SK-N-SH (cell line): Measurements from ENCODE around the gene EED.
"Not testable (repeated sequence)": the region's sequence is repeated elsewhere in the genome, so short reads cannot be mapped to it uniquely, and the experiment has no call there.

Source experiments
- EZH2phosphoT487 ChIP-seq: fragments of 200-600 bp; sonication (generic); IDR thresholded peaks from 2 replicates; pipeline ENCODE4 v1.6.1; 2017; ENCODE audit warnings: low read depth, mixed run types, mild to moderate bottlenecking, antibody characterized with exemption, moderate library complexity, borderline replicate concordance
- FOXJ3 ChIP-seq: sonication (generic); formaldehyde crosslinking; IDR thresholded peaks from 2 replicates; pipeline ENCODE4 v1.5.1; 2020; ENCODE audit warnings: mild to moderate bottlenecking, missing genetic modification reagents
- JUND ChIP-seq: IDR thresholded peaks from 2 replicates; pipeline ENCODE4 v1.4.0; 2012
- MAX ChIP-seq: IDR thresholded peaks from 2 replicates; pipeline ENCODE4 v1.4.0; 2012; ENCODE audit warnings: low read depth
- NRF1 ChIP-seq: IDR thresholded peaks from 2 replicates; pipeline ENCODE4 v1.6.1; 2012; ENCODE audit warnings: low read depth, mild to moderate bottlenecking, low read length
- POLR2AphosphoS5 ChIP-seq: IDR thresholded peaks from 2 replicates; pipeline ENCODE4 v1.6.1; 2012; ENCODE audit warnings: low read depth, low read length
- RAD21 ChIP-seq: IDR thresholded peaks from 2 replicates; pipeline ENCODE4 v1.6.1; 2012; ENCODE audit warnings: mild to moderate bottlenecking, low read length
- RCOR1 ChIP-seq: fragments of 150-350 bp; IDR thresholded peaks from 2 replicates; pipeline ENCODE4 v1.6.1; 2017; ENCODE audit warnings: antibody characterized with exemption, low read length
- REST ChIP-seq: IDR thresholded peaks from 2 replicates; pipeline ENCODE4 v1.6.1; 2012; ENCODE audit warnings: mild to moderate bottlenecking, low read depth, low read length, moderate library complexity
- RFX5 ChIP-seq: IDR thresholded peaks from 2 replicates; pipeline ENCODE4 v1.6.1; 2012; ENCODE audit warnings: mild to moderate bottlenecking, improper control_type of control experiment, low read length
- TAF1 ChIP-seq: IDR thresholded peaks from 2 replicates; pipeline ENCODE4 v1.6.1; 2012; ENCODE audit warnings: low read depth, mild to moderate bottlenecking, low read length, moderate library complexity, borderline replicate concordance
- YY1 ChIP-seq: IDR thresholded peaks from 2 replicates; pipeline ENCODE4 v1.4.0; 2012; ENCODE audit warnings: low read depth, mild to moderate bottlenecking
- TF ChIP-seq, protein P1 (sequence below): fragments of 200-600 bp; sonication (generic); IDR thresholded peaks from 2 replicates; pipeline ENCODE4 v1.6.1; 2017; ENCODE audit warnings: antibody characterized with exemption, mild to moderate bottlenecking, moderate library complexity

DNA sequence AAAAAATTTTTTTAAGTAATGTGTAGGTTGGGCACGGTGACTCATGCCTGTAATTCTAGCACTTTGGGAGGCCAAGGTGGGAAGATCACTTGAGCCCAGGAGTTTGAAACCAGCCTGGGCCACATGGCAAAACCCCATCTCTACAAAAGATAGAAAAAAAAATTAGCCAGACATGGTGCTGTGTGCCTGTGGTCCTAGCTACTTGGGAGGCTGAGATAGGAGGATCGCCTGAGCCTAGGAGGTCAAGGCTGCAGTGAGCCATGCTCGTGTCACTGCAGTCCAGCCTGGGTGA, 15.6 kb upstream of the EED start:
- TF ChIP-seq, protein P1, sequence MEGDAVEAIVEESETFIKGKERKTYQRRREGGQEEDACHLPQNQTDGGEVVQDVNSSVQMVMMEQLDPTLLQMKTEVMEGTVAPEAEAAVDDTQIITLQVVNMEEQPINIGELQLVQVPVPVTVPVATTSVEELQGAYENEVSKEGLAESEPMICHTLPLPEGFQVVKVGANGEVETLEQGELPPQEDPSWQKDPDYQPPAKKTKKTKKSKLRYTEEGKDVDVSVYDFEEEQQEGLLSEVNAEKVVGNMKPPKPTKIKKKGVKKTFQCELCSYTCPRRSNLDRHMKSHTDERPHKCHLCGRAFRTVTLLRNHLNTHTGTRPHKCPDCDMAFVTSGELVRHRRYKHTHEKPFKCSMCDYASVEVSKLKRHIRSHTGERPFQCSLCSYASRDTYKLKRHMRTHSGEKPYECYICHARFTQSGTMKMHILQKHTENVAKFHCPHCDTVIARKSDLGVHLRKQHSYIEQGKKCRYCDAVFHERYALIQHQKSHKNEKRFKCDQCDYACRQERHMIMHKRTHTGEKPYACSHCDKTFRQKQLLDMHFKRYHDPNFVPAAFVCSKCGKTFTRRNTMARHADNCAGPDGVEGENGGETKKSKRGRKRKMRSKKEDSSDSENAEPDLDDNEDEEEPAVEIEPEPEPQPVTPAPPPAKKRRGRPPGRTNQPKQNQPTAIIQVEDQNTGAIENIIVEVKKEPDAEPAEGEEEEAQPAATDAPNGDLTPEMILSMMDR = not testable (repeated sequence)
- not testable (repeated sequence) for TF ChIP-seq JUND; POLR2AphosphoS5; YY1; TAF1; NRF1; REST; RAD21; EZH2phosphoT487; FOXJ3 (CRISPR knock-in tag); RFX5; MAX; RCOR1
